ENCODE results near the gene CYP2A7. TPM values are rescaled to one million over a fixed set of nuclear protein-coding genes. Genes with fewer than 3 reads are reported as not detected.
"Not testable (repeated sequence)": the region's sequence is repeated elsewhere in the genome, so short reads cannot be mapped to it uniquely, and the experiment has no call there.

Gene CYP2A7
- total RNA-seq, 1 donor: not detected

DNA sequence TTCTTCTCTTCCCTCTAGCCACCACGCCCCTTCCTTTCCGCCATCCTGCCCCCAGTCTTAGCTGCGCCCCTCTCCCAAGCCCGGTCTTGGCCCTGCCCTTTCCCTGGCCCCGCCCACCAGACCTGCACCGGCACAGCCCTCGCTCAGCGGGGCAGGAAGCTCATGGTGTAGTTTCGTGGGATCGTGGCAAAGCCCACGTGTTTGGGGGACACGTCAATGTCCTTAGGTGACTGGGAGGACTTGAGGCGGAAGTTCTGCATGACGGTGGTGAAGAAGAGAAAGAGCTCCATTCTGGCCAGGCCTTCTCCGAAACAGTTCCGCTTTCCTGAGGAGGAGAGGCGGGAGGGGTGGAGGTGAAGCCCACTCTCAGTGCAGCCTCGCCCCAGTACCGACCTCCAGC lies 38.4 kb downstream of the CYP2A7 start:
- peak in 2 of 3 donors; percentile 63 to 84 for DNase-seq (ENCODE audit: low read depth in 2 of 3, low spot score in 2 of 3)

GRCh38 chr19:40842997-40843652 lies 38.9 kb downstream of the CYP2A7 start:
- DNase-seq (ENCODE audit: low read depth in 2 of 3, low spot score in 2 of 3): not testable (repeated sequence)

DNA sequence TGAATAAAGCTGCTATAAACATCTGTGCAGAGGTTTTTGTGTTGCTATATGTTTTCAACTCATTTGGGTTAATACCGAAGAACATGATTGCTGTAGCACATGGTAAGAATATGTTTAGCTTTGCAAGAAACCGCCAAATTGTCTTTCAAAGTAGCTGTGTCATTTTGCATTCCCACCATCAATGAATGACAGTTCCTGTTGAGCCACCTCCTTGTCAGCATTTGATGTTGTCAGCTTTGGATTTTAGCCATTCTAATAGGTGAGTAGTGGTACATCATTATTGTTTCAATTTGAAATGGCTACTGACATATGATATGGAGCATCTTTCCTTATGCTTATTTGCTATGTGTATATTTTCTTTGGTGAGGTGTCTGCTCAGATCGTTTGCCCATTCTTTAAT lies 40.0 kb downstream of the CYP2A7 start:
- not testable (repeated sequence) for DNase-seq (ENCODE audit: low read depth in 2 of 3, low spot score in 2 of 3)

DNA sequence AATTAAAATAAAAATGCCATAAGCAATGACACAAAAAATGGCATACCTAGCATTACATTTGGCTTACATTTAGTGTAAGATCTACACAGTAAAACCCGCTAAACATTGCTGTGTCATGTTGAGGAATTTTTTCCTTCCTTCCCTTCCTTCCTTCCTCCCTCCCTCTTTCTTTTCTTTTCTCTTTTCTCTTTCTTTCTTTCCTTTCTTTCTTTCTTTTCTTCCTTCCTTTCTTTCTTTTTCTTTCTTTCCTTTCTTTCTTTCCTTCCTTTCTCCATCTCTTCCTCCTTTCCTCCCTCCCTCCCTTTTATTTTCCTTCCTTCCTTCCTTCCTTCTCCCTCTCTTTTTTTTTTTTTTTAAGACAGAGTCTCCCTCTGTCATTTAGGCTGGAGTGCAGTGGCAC lies 43.6 kb downstream of the CYP2A7 start:
- not testable (repeated sequence) for DNase-seq (ENCODE audit: low read depth in 2 of 3, low spot score in 2 of 3)

DNA sequence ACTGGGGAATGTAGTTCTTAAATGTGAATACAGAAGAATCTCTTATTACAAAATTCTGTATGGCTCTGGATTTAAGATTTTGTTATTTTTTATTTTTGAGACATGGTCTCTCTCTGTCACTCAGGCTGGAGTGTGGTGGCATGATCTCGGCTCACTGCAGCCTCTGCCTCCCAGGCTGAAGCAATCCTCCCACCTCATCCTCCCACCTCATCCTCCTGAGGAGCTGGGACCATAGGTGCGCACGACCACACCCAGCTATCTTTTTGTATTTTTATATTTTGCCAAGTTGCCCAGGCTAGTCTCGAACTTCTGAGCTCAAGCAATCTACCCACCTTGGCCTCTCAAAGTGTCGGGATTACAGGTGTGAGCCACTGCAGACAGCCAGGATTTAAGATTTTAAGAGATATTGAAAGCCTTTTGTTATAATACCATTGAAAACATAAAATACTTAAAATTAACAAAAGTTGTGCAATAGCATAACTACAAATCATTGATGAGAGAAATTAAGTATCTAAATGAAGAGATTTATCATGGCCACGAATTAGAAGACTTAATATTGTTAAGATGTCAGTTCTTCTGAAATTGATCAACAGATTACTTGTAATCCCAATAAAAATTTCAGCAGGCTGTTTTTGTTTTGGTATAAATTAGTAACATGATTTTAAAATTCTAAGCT lies 45.1 kb downstream of the CYP2A7 start:
- no peak for DNase-seq (ENCODE audit: low read depth in 2 of 3, low spot score in 2 of 3)

DNA sequence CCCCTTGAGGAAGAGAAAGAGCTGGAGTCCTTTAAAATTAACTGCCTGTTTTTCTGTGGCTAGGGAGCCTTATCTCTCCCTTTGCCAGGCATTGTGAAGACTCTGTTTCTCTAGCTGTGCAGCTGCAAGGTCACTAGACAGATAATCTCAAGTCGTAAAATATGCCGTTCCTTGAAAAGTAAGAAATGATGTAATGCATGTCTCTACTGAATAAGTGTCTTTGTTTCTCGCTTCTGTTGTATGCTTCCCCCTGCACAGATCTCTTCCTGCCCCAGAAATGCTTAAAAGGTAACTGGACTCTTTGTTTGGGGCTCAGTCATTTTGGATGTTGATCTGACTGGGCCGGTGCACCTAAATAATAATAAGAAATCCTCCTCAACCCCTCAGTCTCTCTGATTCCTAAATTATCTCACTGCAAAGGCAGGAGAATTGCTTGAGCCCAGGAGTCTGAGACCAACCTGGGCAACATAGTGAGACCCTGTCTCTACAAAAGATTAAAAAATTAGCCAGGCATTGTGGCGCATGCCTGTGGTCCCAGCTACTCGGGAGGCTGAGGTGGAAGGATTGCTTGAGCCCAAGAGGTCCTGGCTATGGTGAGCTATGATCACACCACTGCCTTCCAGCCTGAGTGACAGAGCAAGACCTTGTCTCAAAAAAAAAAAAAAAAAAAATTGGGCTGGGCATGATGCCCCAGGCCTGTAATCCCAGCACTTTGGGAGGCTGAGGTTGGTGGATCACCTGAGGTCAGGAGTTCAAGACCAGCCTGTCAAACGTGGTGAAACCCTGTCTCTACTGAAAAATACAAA lies 48.1 kb downstream of the CYP2A7 start:
- DNase-seq (ENCODE audit: low read depth in 2 of 3, low spot score in 2 of 3): not testable (repeated sequence)

DNA sequence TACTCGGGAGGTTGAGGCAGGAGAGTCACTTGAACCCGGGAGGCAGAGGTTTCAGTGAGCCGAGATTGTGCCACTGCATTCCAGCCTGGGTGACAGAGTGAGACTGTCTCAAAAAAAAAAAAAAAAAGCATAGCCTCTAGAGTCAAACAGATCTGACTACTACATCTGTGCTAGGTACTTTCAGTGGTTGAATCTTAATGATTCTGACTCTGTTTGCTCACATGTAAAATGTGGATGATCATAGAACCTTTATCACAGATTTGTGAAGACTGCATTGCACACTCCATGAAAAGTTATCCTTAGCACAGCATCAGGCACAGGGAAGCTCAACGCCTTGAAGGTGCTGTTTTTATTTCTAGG lies 49.6 kb downstream of the CYP2A7 start:
- DNase-seq (ENCODE audit: low read depth in 2 of 3, low spot score in 2 of 3): not testable (repeated sequence)

- DNase-seq (ENCODE audit: low read depth in 2 of 3, low spot score in 2 of 3): no peak
Measured at GRCh38 chr19:40831502-40832430, 50.3 kb downstream of the CYP2A7 start.

- DNase-seq (ENCODE audit: low read depth in 2 of 3, low spot score in 2 of 3): not testable (repeated sequence)
Measured at GRCh38 chr19:40830741-40831140, 51.3 kb downstream of the CYP2A7 start.

DNA sequence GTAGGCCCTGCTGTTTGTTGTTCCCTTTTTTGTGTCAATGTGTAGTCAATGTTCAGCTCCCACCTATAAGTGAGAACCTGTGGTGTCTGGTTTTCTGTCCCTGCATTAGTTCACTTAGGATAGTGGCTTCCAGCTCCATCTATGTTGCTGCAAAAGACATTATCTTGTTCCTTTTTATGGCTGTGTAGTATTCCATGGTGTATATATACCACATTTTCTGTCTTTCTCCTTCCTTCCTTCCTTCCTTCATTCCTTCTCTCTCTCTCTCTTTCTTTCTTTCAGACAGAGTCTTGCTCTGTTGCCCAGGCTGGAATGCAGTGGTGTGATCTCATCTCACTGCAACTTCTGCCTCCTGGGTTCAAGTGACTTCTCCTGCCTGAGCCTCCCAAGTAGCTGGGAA lies 52.8 kb downstream of the CYP2A7 start:
- no peak for DNase-seq (ENCODE audit: low read depth in 2 of 3, low spot score in 2 of 3)

- no peak for DNase-seq (ENCODE audit: low read depth in 2 of 3, low spot score in 2 of 3)
Measured at GRCh38 chr19:40827386-40828247, 54.4 kb downstream of the CYP2A7 start.

DNA sequence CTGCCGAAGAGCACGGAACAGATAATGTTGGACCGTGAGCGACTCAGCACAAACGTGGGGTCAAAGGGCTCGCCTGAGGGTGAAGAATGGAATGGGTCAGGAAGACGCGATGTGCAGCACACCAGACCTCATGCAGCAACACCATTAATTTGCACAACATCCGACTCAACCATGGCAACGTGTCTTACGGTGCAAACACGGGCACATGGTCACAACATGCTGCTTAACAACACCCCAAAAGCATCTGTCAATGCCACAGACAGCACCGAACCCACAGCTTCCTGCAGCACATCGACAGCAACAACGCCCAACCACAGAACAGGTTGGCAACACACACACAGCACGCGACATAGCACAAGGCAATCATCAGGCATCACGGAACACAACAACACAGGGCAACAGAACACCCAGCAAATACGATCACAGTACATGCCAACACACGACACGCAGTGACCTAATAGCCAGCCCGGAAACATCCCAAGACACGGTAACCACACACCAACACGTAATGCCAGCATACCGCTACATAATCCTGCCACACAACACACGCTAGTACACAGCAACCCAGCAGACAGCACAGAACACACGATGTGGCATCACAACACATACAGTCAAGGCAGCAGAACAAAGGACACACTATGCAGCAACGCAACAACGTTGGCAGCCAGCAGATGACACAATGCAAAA lies 55.2 kb downstream of the CYP2A7 start:
- peak in 2 of 3 donors; percentile 70 to 89 for DNase-seq (ENCODE audit: low read depth in 2 of 3, low spot score in 2 of 3)

- DNase-seq (ENCODE audit: low read depth in 2 of 3, low spot score in 2 of 3): not testable (repeated sequence)
Measured at GRCh38 chr19:40826312-40826698, 55.7 kb downstream of the CYP2A7 start.

- DNase-seq (ENCODE audit: low read depth in 2 of 3, low spot score in 2 of 3): not testable (repeated sequence)
Measured at GRCh38 chr19:40825460-40826095, 56.5 kb downstream of the CYP2A7 start.

All from hematopoietic multipotent progenitor cell (in vitro differentiated cells).